Activated effector memory CD4-positive, alpha-beta T cell treated with Interleukin-2 at 50 U/mL for 16 hours (primary cell): ENCODE measurements around the gene ZNF506.
"Not testable (repeated sequence)": the region's sequence is repeated elsewhere in the genome, so short reads cannot be mapped to it uniquely, and the experiment has no call there.

ENCODE experiments used
- DNase-seq: peaks from one replicate; pipeline ENCODE4 v3.0.0-alpha.2; 2020

The ZNF506 gene

GRCh38 chr19:19743921-19744320 lies 77.6 kb downstream of the ZNF506 start:
- not testable (repeated sequence) for DNase-seq

- no peak for DNase-seq
These were observed 78.4 kb downstream of the ZNF506 start for GRCh38 chr19:19743176-19743575.

GRCh38 chr19:19742773-19743172 lies 78.8 kb downstream of the ZNF506 start:
- no peak for DNase-seq
